Lung (tissue), 12 donors: ENCODE measurements around the gene AXIN1. TPM values are rescaled to one million over a fixed set of nuclear protein-coding genes. Genes with fewer than 3 reads are reported as not detected.

Experiments
- ATAC-seq: fragments of 200-7000 bp; cut with Tn5 transposase; one replicate; pipeline ENCODE4 v1.9.1; 2020; ENCODE audit warnings: moderate number of reproducible peaks; ENCODE audit not compliant: insufficient read depth, low FRiP score
- DNase-seq, 3 donors: peaks; one replicate each; pipeline ENCODE4 v3.0.0-alpha.2; 2013 to 2017
- H3K27ac ChIP-seq, 2 donors: one replicate each; pipeline ENCODE4 v1.5.1; 2013; ENCODE audit warnings: mild to moderate bottlenecking in 2 of 2, moderate library complexity in 2 of 2, control low read depth in 1 of 2, inconsistent platforms in 1 of 2, low read depth in 1 of 2, low read length in 1 of 2
- H3K27me3 ChIP-seq, 3 donors: one replicate each; pipeline ENCODE4 v1.5.1; 2013; ENCODE audit warnings: low read length in 2 of 3; ENCODE audit not compliant: control insufficient read depth in 3 of 3, insufficient read depth in 3 of 3
- H3K36me3 ChIP-seq, 4 donors: one replicate each; pipeline ENCODE4 v1.5.1; 2013; ENCODE audit warnings: low read length in 4 of 4, mild to moderate bottlenecking in 1 of 4, moderate library complexity in 1 of 4; ENCODE audit not compliant: control insufficient read depth in 4 of 4, insufficient read depth in 4 of 4
- H3K4me1 ChIP-seq, 5 donors: one replicate each; pipeline ENCODE4 v1.5.1; 2013; ENCODE audit warnings: low read length in 5 of 5, mild to moderate bottlenecking in 2 of 5, moderate library complexity in 1 of 5; ENCODE audit not compliant: control insufficient read depth in 5 of 5, insufficient read depth in 5 of 5
- H3K4me3 ChIP-seq: one replicate; pipeline ENCODE4 v1.5.1; 2013; ENCODE audit warnings: mild to moderate bottlenecking, control low read depth, moderate library complexity
- H3K9ac ChIP-seq, 2 donors: one replicate each; pipeline ENCODE4 v1.5.1; 2013; ENCODE audit warnings: low read length in 2 of 2, control low read depth in 1 of 2; ENCODE audit not compliant: insufficient read depth in 1 of 2
- H3K9me3 ChIP-seq, 4 donors: one replicate each; pipeline ENCODE4 v1.5.1; 2013; ENCODE audit warnings: low read length in 3 of 4, mild to moderate bottlenecking in 1 of 4, moderate library complexity in 1 of 4; ENCODE audit not compliant: control insufficient read depth in 4 of 4, insufficient read depth in 3 of 4
- CTCF ChIP-seq: IDR thresholded peaks from 2 replicates; pipeline ENCODE4 v1.5.1; 2012; ENCODE audit warnings: mild to moderate bottlenecking; ENCODE audit errors: control extremely low read depth, extremely low read depth
- WGBS, 2 donors: extraction: QIAGEN DNeasy Blood & Tissue Kit; methylation state at CpG; one replicate each; pipeline ENCODE4 v1.1.7; 2013; 5-methylcytosine and 5-hydroxymethylcytosine counted together
- polyA plus RNA-seq, 2 donors: library from polyadenylated mRNA; stranded (reverse); fragments of 200-250 nt; gene quantifications; one replicate each; pipeline ENCODE4 v1.2.1, GENCODE V29; 2013
- total RNA-seq, 2 donors: library from RNA; depleted of rRNA in 1 of 2; stranded (reverse); fragments of >200 nt in 1 of 2; gene quantifications; one replicate each; pipeline ENCODE4 v1.2.1, GENCODE V29; 2014 to 2021
- donor health status: control.
- donor health status: control.
- donor health status: Bipolar disorder and iron deficiency.
- donor health status: healthy.
- donor health status: DM: yes; HTN: yes; CAD: no.

The AXIN1 gene
- total and polyA plus RNA-seq, 4 donors, result 16.9 to 25.9 (median 19.4) TPM

GRCh38 chr16:254461-254860 lies 98.1 kb downstream of the AXIN1 start:
- Histone ChIP-seq H3K9ac (no peak overlapping the region), H3K27ac (no peak overlapping the region), H3K4me3 (no peak overlapping the region), H3K36me3 (peaks cover 0 to 15% (median 9%) of the 10 kb centered on the region in 4 donors), H3K9me3 (no peaks in the 10 kb centered on the region), H3K27me3 (no peaks in the 10 kb centered on the region), H3K4me1 (peaks cover 0 to 5% (median 0%) of the 10 kb centered on the region in 5 donors)
- DNase-seq (no peak), ATAC-seq (no peak)
- no peak for TF ChIP-seq CTCF
- WGBS, 2 donors, result 95 to 96% methylated on average over 25 of the region's 25 CpGs

- H3K4me1 ChIP-seq, result peaks cover 0 to 5% (median 0%) of the 10 kb centered on the region in 5 donors
- no peak for TF ChIP-seq CTCF
- H3K36me3 ChIP-seq, result peaks cover 0 to 14% (median 9%) of the 10 kb centered on the region in 4 donors
- no peak overlapping the region for H3K9ac ChIP-seq
- H3K4me3 ChIP-seq, result no peak overlapping the region
- no peak overlapping the region for H3K27ac ChIP-seq
- 74 to 79% methylated on average over 6 of the region's 6 CpGs for WGBS, 2 donors
- H3K9me3 ChIP-seq, result no peaks in the 10 kb centered on the region
- DNase-seq (no peak), ATAC-seq (no peak)
- no peaks in the 10 kb centered on the region for H3K27me3 ChIP-seq
Measured at GRCh38 chr16:253833-254232, 98.7 kb downstream of the AXIN1 start.

GRCh38 chr16:252366-253337 lies 99.9 kb downstream of the AXIN1 start:
- Histone ChIP-seq H3K27ac (peak overlapping the region in 1 of 2 donors; percentile 24), H3K27me3 (no peaks in the 10 kb centered on the region), H3K4me3 (no peak overlapping the region), H3K36me3 (peaks cover 0 to 14% (median 9%) of the 10 kb centered on the region in 4 donors), H3K4me1 (peaks cover 0 to 5% (median 0%) of the 10 kb centered on the region in 5 donors), H3K9me3 (no peaks in the 10 kb centered on the region), H3K9ac (peak overlapping the region in 1 of 2 donors; percentile 2)
- 42 to 48% methylated on average over 30 of the region's 30 CpGs for WGBS, 2 donors
- DNase-seq, result peak in 2 of 3 donors; percentile 28 to 35
- TF ChIP-seq CTCF, result no peak
- no peak for ATAC-seq
